Measurements from ENCODE around the gene NOL9. TPM values are rescaled to one million over a fixed set of nuclear protein-coding genes. Genes with fewer than 3 reads are reported as not detected.
A peak's percentile ranks its signal among the peaks of the same experiment; 100 is the strongest.

NOL9 gene
- 1 to 10 TPM; 2.8 to 5.8 (median 5.2) TPM for polyA plus RNA-seq

DNA sequence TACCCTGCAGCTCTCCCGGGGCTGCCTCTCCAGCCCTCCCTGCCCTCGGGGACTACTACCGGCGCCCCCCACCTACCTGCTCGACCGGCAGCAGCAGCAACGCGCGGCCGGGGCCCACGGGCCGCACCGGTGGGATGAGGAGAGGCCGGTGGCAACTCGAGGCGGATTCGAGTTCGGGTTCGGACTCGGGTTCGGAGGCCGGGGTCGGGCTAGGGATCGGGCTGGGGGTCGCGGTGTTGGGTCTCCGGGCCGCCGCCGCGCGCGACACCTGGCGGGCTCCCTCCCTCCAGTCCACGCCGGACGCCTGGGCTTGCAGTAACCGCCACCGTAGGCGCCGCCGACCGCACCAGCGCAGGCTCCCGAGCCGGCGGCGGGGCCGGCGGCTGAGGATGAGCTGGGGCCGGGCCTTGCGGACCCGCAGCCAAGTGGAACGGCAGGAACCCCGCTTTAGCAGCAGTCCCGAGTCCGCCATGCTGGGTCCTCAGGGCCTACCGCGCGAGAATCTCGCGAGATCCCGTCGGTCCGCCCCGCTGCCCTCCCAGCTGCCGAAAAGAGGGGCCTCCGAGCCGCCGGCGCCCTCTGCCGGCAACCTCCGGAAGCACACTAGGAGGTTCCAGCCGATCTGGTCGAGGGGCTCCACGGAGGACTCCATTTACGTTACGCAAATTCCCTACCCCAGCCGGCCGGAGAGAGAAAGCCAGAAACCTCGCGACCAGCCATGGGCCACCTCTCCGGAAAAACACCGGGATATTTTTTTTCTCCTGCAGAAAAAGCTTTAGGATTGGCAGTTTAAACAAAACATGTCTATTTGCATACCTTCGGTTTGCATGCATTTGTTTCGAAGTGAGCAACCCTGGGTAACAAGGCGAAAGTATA lies at the start of gene NOL9:
Gene NOL9 (minus strand): TSS at position 483 of the 876 bp plus-strand sequence. CDS start 11 bp downstream, at position 472.
- no peak within 1 kb of the TSS for H3K27ac ChIP-seq (ENCODE audit: low read depth, low read length)
- 1 to 2% (median 2%) methylated on average over 72 to 87 of the region's 87 CpGs for WGBS, 3 donors

DNA sequence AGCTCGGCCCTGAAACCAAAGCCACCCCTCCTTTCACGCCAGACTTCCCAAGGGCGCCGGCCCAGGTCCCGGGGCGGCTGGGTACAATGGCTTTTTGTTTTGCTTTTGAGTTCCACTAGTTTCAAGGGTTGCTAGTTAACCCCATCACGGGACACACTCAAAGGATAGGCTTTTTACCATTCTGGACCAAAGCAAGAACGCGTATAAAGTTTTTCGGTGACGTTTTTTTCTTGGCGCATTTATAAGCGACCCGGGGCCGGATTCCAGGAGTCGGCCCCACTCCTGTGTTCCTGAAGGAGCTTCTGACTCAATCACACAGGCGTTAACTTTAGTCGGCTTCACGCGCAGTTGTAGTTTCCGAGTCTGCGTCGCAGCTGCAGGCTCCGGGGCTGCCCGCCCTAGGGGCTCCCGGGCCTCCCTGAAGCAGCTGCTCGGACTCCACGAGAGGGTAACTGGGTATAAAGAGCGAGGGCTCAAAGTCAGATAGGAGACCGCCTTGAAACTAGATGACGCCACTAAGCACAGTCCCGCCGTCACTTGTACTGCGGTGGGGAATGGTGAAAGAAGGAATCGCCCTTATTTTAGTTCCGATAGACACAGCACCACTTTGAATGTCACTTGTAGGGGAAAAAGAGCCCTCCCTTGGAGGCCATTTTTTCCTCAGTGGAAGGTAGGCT lies 49.1 kb upstream of the NOL9 start:
- H3K27ac ChIP-seq (ENCODE audit: low read depth, low read length) = peak overlapping the region; percentile 95
- WGBS, 3 donors = 1% methylated on average over 35 to 36 of the region's 36 CpGs

GRCh38 chr1:6602669-6603237 lies 48.4 kb upstream of the NOL9 start, which contains the start of gene KLHL21:
TSS of gene KLHL21 (minus strand) at chr1:6602869. CDS start at chr1:6602817, 52 bp downstream.
- WGBS, 3 donors = 0 to 1% (median 0%) methylated on average over 43 to 83 of the region's 84 CpGs
- H3K27ac ChIP-seq (ENCODE audit: low read depth, low read length) = peak within 1 kb of the TSS; percentile 95

GRCh38 chr1:6601923-6602668 lies 47.8 kb upstream of the NOL9 start:
- WGBS, 3 donors = 0 to 1% (median 0%) methylated on average over 94 to 103 of the region's 103 CpGs
- peak overlapping the region; percentile 84 for H3K27ac ChIP-seq (ENCODE audit: low read depth, low read length)

GRCh38 chr1:6601049-6601922 lies 47.0 kb upstream of the NOL9 start:
- peak overlapping the region; percentile 81 for H3K27ac ChIP-seq (ENCODE audit: low read depth, low read length)
- 0 to 1% (median 1%) methylated on average over 38 to 40 of the region's 40 CpGs for WGBS, 3 donors

DNA sequence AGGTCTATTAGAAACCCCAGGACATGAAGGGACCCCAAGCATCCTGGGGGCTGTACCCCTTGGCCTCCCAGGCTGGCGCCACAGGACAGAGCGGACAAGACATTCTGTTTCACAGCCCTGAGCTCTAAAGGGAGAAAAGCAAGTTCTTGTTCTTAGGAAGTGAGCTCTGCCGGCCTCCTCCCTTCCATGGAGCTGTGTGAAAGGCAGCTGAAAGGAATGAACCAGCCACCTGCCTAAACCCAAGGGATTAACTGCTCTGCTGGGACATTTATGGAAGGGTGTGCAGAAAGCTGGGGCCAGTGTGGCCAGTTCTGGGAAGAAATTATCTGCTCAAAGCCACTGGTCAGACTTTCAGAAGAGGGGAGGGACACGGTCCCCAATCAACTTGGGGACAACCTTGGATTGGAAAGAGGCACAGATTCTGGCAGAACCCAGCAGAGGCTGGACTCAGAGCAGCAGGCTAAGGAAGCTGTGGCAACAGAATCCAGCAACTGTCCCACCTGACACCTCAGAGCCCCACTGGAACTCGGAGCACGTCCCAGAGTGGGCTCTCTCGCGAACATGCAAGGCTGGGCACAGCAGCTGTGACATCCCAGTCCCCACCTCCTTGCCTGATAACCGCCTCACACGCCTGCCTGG lies 46.2 kb upstream of the NOL9 start:
- 12 to 15% (median 12%) methylated on average over 10 of the region's 10 CpGs for WGBS, 3 donors
- peak overlapping the region; percentile 5 for H3K27ac ChIP-seq (ENCODE audit: low read depth, low read length)

DNA sequence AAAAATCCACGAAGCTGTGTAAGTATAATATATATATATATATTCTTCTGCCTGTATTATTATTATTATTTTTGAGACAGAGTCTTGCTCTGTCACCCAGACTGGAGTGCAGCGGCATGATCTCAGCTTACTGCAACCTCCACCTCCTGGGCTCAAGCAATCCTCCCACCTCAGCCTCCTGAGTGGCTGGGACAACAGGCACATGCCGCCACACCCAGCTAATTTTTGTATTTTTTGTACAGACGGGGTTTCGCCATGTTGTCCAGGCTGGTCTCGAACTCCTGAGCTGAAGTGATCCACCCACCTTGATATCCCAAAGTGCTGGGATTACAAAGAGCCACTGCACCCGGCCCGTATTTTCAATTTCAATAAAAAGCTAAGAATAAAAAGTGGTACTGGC lies 45.7 kb upstream of the NOL9 start:
- WGBS, 3 donors = 40 to 56% (median 50%) methylated on average over 8 of the region's 8 CpGs
- H3K27ac ChIP-seq (ENCODE audit: low read depth, low read length) = peak overlapping the region; percentile 5

GRCh38 chr1:6599141-6599975 lies 45.0 kb upstream of the NOL9 start:
- H3K27ac ChIP-seq (ENCODE audit: low read depth, low read length) = no peak overlapping the region
- WGBS, 3 donors = 62 to 72% (median 70%) methylated on average over 31 of the region's 31 CpGs

DNA sequence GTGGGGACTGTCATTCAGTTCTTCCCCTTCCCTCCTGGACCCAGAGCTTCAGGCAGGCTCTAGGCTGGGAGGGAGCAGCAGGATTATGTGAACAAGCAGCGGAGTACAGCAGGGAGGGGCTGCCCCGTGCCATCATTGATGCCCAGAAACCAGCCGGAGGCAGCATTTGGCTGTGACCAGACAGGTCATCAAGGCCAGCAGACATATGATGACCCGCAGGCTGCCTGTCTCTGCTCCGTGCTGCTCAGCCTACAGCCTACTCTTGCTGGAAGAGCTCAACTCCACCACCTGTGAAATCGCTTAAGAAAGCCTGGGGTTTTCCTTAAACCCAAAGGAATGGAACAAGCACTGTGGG lies 43.4 kb upstream of the NOL9 start:
- H3K27ac ChIP-seq (ENCODE audit: low read depth, low read length) = no peak overlapping the region
- 78 to 95% (median 91%) methylated on average over 6 of the region's 6 CpGs for WGBS, 3 donors

DNA sequence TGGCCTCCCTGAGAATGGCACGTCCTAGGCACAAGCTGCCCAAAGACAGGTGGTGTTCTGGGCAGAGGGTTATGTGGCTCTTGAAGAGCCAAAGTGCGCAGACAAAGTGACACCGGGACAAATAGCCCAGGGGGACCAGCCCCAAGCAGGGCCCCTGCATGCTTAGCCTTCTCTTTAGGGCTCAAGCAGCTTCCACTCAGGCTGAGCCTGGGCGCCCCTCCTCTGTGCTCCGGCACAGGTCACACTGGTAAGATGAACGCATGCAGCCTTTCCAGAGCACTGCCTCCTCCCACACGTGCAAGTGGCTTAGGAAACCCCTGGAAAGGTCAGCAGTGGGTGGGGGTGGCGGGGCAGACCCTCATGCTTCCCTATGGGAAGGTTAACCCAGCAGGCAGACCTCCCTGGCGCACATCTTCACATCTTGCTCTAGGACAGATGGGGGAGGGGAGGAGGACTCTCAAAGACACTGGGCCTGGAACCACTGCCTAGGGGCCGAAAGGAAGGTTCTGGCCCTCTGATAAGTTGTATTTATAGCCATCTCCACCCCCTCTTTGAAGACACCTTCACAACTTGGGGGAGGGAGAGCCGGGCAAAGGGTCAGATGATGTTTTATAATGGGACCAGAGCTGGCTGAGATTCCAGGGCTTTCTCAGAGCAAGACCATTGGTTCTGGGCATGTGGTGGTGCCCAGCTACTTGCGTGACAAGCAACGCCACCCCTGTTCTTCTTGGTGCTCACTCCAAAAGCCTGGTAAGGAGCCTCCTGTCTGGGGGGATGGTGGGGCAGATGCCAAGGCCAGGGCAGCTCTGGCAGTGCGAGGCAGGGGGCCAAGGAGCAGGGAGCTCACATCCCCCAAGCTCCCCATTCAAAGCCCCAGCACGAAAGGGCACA lies 42.8 kb upstream of the NOL9 start:
- no peak overlapping the region for H3K27ac ChIP-seq (ENCODE audit: low read depth, low read length)
- WGBS, 3 donors = 73 to 85% (median 79%) methylated on average over 15 of the region's 15 CpGs

- H3K27ac ChIP-seq (ENCODE audit: low read depth, low read length) = no peak overlapping the region
These were observed 42.0 kb upstream of the NOL9 start for GRCh38 chr1:6596351-6596750.

GRCh38 chr1:6594977-6595740 lies 40.8 kb upstream of the NOL9 start:
- no peak overlapping the region for H3K27ac ChIP-seq (ENCODE audit: low read depth, low read length)
- WGBS, 3 donors = 81 to 91% (median 90%) methylated on average over 11 of the region's 11 CpGs

More at GRCh38 chr1:6596351-6596750, 42.0 kb upstream of the NOL9 start:
- WGBS, 3 donors = 56 to 74% (median 65%) methylated on average over 7 of the region's 7 CpGs

- WGBS, 3 donors = 93 to 96% (median 94%) methylated on average over 14 to 15 of the region's 15 CpGs
These were observed 39.5 kb upstream of the NOL9 start for GRCh38 chr1:6593810-6594209.

DNA sequence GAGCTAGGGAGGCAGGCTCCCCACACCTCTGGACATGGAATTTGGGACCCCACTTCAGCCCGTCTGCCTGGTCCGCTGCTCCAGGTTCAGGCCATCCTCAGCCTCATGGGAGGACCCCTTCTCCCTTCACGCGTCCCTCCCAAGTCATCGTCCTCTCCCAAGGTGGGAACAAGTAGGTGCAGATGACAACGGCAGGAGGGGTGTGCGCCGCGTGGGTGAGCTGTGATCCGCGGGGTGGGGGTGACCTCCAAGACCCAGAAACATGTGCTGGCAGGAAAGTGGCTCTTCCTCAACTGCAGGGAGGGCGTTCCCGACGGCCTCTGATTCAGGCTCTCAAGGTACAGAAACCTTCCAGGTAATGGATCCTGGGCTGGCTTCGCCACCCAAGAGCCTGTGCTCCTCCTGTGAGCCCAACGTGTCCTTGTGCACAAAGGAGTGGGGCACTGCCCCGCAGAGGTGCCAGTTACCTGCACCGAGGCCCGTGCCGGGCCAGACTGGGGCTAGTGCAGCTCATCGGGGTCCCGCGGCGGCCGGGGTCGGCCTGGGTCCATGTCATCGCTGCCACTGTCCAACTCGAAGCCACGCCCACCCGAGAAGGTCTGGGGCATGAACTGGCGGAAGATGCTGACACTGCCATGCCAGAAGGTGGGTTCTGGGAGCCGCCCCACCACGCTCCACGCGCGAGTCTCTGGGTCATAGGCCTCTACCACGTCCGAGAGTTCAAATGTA lies 38.7 kb upstream of the NOL9 start:
- no peak overlapping the region for H3K27ac ChIP-seq (ENCODE audit: low read depth, low read length)
- 91 to 94% (median 92%) methylated on average over 38 of the region's 38 CpGs for WGBS, 3 donors

More at GRCh38 chr1:6593810-6594209, 39.5 kb upstream of the NOL9 start:
- no peak overlapping the region for H3K27ac ChIP-seq (ENCODE audit: low read depth, low read length)

Measured in adipose tissue (tissue), 3 donors.